ENCODE data around the gene HFM1.
"Not testable (repeated sequence)": the region's sequence is repeated elsewhere in the genome, so short reads cannot be mapped to it uniquely, and the experiment has no call there.

The HFM1 gene

GRCh38 chr1:91404151-91405012 lies at the start of gene HFM1:
TSS of gene HFM1 (minus strand) at chr1:91404837. CDS start at chr1:91401082, 3,755 bp downstream.
- H3K4me3 ChIP-seq (ENCODE audit: low read depth, low read length), result peak within 1 kb of the TSS; percentile 79

- no peak overlapping the region for H3K4me3 ChIP-seq (ENCODE audit: low read depth, low read length)
Observed at GRCh38 chr1:91454136-91454535, 49.5 kb upstream of the HFM1 start.

- H3K4me3 ChIP-seq (ENCODE audit: low read depth, low read length), result no peak overlapping the region
Observed at GRCh38 chr1:91450260-91450659, 45.6 kb upstream of the HFM1 start.

GRCh38 chr1:91447782-91448181 lies 43.1 kb upstream of the HFM1 start:
- not testable (repeated sequence) for H3K4me3 ChIP-seq (ENCODE audit: low read depth, low read length)

GRCh38 chr1:91441980-91442379 lies 37.3 kb upstream of the HFM1 start:
- not testable (repeated sequence) for H3K4me3 ChIP-seq (ENCODE audit: low read depth, low read length)

GRCh38 chr1:91440847-91441246 lies 36.2 kb upstream of the HFM1 start:
- no peak overlapping the region for H3K4me3 ChIP-seq (ENCODE audit: low read depth, low read length)

GRCh38 chr1:91439016-91439415 lies 34.4 kb upstream of the HFM1 start:
- H3K4me3 ChIP-seq (ENCODE audit: low read depth, low read length), result no peak overlapping the region

GRCh38 chr1:91428182-91428798 lies 23.7 kb upstream of the HFM1 start:
- H3K4me3 ChIP-seq (ENCODE audit: low read depth, low read length), result no peak overlapping the region

- no peak overlapping the region for H3K4me3 ChIP-seq (ENCODE audit: low read depth, low read length)
Observed at GRCh38 chr1:91427741-91428140, 23.1 kb upstream of the HFM1 start.

GRCh38 chr1:91422523-91422922 lies 17.9 kb upstream of the HFM1 start:
- H3K4me3 ChIP-seq (ENCODE audit: low read depth, low read length), result not testable (repeated sequence)

GRCh38 chr1:91412371-91412770 lies 7.7 kb upstream of the HFM1 start:
- H3K4me3 ChIP-seq (ENCODE audit: low read depth, low read length), result no peak overlapping the region

GRCh38 chr1:91406773-91407389 lies 2.2 kb upstream of the HFM1 start:
- no peak overlapping the region for H3K4me3 ChIP-seq (ENCODE audit: low read depth, low read length)

GRCh38 chr1:91402023-91402422 lies 2.6 kb downstream of the HFM1 start:
- H3K4me3 ChIP-seq (ENCODE audit: low read depth, low read length), result no peak overlapping the region

- H3K4me3 ChIP-seq (ENCODE audit: low read depth, low read length), result no peak overlapping the region
Observed at GRCh38 chr1:91400133-91400725, 4.4 kb downstream of the HFM1 start.

GRCh38 chr1:91398291-91398690 lies 6.3 kb downstream of the HFM1 start:
- no peak overlapping the region for H3K4me3 ChIP-seq (ENCODE audit: low read depth, low read length)

GRCh38 chr1:91397605-91398004 lies 7.0 kb downstream of the HFM1 start:
- no peak overlapping the region for H3K4me3 ChIP-seq (ENCODE audit: low read depth, low read length)

- no peak overlapping the region for H3K4me3 ChIP-seq (ENCODE audit: low read depth, low read length)
Observed at GRCh38 chr1:91393042-91393441, 11.6 kb downstream of the HFM1 start.

GRCh38 chr1:91386109-91386508 lies 18.5 kb downstream of the HFM1 start:
- H3K4me3 ChIP-seq (ENCODE audit: low read depth, low read length), result no peak overlapping the region

GRCh38 chr1:91383456-91383855 lies 21.2 kb downstream of the HFM1 start:
- H3K4me3 ChIP-seq (ENCODE audit: low read depth, low read length), result no peak overlapping the region

GRCh38 chr1:91381844-91382243 lies 22.8 kb downstream of the HFM1 start:
- H3K4me3 ChIP-seq (ENCODE audit: low read depth, low read length), result no peak overlapping the region

- H3K4me3 ChIP-seq (ENCODE audit: low read depth, low read length), result no peak overlapping the region
Observed at GRCh38 chr1:91374086-91374485, 30.6 kb downstream of the HFM1 start.

GRCh38 chr1:91372230-91372629 lies 32.4 kb downstream of the HFM1 start:
- not testable (repeated sequence) for H3K4me3 ChIP-seq (ENCODE audit: low read depth, low read length)
